Calu3 (cell line): ENCODE results near the gene GMDS. TPM values are rescaled to one million over a fixed set of nuclear protein-coding genes. Genes with fewer than 3 reads are reported as not detected.

Experiments used
- BruUV-seq: library from RNA; stranded (reverse); fragments of 400-500 nt; replicated peaks from 2 replicates; lab custom pipeline; 2021; lab: Mats Ljungman, UMichigan
- CTCF ChIA-PET: fragments of 300-600 bp; sonication (Branson Sonifier 250); formaldehyde crosslinking; loops from one replicate; lab custom pipeline; 2022; ENCODE audit warnings: antibody characterized with exemption; lab: Charles Lee
- DNase-seq: peaks from one replicate; pipeline ENCODE4 v3.0.0; 2022
- H3K27ac Mint-ChIP-seq: one replicate; pipeline ENCODE4 v1.8.0; 2022; ENCODE audit warnings: mixed read lengths; ENCODE audit not compliant: unreplicated experiment
- H3K27me3 Mint-ChIP-seq: one replicate; pipeline ENCODE4 v1.8.0; 2022; ENCODE audit warnings: mixed read lengths; ENCODE audit not compliant: unreplicated experiment
- H3K36me3 Mint-ChIP-seq: one replicate; pipeline ENCODE4 v1.8.0; 2022; ENCODE audit warnings: mild to moderate bottlenecking, moderate library complexity, mixed read lengths; ENCODE audit not compliant: insufficient read depth, unreplicated experiment
- H3K4me1 Mint-ChIP-seq: one replicate; pipeline ENCODE4 v1.8.0; 2022; ENCODE audit warnings: mild to moderate bottlenecking, low read depth, mixed read lengths; ENCODE audit not compliant: unreplicated experiment
- H3K4me3 Mint-ChIP-seq: one replicate; pipeline ENCODE4 v1.8.0; 2022; ENCODE audit warnings: mild to moderate bottlenecking, low read depth, moderate library complexity, mixed read lengths; ENCODE audit not compliant: unreplicated experiment
- H3K9me3 Mint-ChIP-seq: one replicate; pipeline ENCODE4 v1.8.0; 2022; ENCODE audit warnings: low read depth, mixed read lengths; ENCODE audit not compliant: unreplicated experiment
- CTCF ChIP-seq: fragments of 200-600 bp; IDR thresholded peaks from one replicate; pipeline ENCODE4 v1.8.0; 2022; ENCODE audit warnings: antibody characterized with exemption; ENCODE audit not compliant: unreplicated experiment
- intact Hi-C: fragments of 100-400 bp; cut with micrococcal nuclease; formaldehyde crosslinking; loops from one replicate; pipeline ENCODE4 v1.10.0; 2022; ENCODE audit not compliant: unreplicated experiment
- total RNA-seq: library from RNA; stranded (reverse); gene quantifications from 2 replicates; pipeline ENCODE4 v1.2.3, GENCODE V29; 2022

Gene GMDS
- total RNA-seq, 1 experiment from 2014 or later: 58.2 TPM

- H3K27ac Mint-ChIP-seq: no peak overlapping the region
Measured at GRCh38 chr6:2129182-2129621, 116.2 kb downstream of the GMDS start.

GRCh38 chr6:2127484-2127911 is 117.9 kb downstream of the GMDS start:
- intact Hi-C loops: no loop called here
- H3K27ac Mint-ChIP-seq: no peak overlapping the region
- no peak for TF ChIP-seq CTCF
- H3K4me1 Mint-ChIP-seq: no peaks in the 10 kb centered on the region
- no peaks in the 10 kb centered on the region for H3K27me3 Mint-ChIP-seq
- H3K36me3 Mint-ChIP-seq: no peaks in the 10 kb centered on the region
- no peak for DNase-seq
- no peak overlapping the region for H3K4me3 Mint-ChIP-seq
- BruUV-seq: no TSS peak
- H3K9me3 Mint-ChIP-seq: no peaks in the 10 kb centered on the region
- CTCF ChIA-PET: no interaction called here

More at GRCh38 chr6:2129182-2129621, 116.2 kb downstream of the GMDS start:
- Mint-ChIP-seq H3K4me1 (peaks cover 9% of the 10 kb centered on the region), H3K4me3 (no peak overlapping the region), H3K9me3 (no peaks in the 10 kb centered on the region), H3K36me3 (no peaks in the 10 kb centered on the region), H3K27me3 (no peaks in the 10 kb centered on the region)
- DNase-seq: no peak
- BruUV-seq: no TSS peak
- CTCF ChIA-PET: no interaction called here
- no peak for TF ChIP-seq CTCF
- intact Hi-C loops: no loop called here

- no peaks in the 10 kb centered on the region for H3K27me3 Mint-ChIP-seq
- no peaks in the 10 kb centered on the region for H3K9me3 Mint-ChIP-seq
- H3K4me3 Mint-ChIP-seq: no peak overlapping the region
- no peaks in the 10 kb centered on the region for H3K36me3 Mint-ChIP-seq
- intact Hi-C loops: no loop called here
- no peak overlapping the region for H3K27ac Mint-ChIP-seq
- BruUV-seq: no TSS peak
- CTCF ChIA-PET: no interaction called here
- TF ChIP-seq CTCF: no peak
- H3K4me1 Mint-ChIP-seq: no peaks in the 10 kb centered on the region
- no peak for DNase-seq
Measured at GRCh38 chr6:2126351-2126750, 119.1 kb downstream of the GMDS start.

GRCh38 chr6:2125158-2125557 is 120.2 kb downstream of the GMDS start:
- CTCF ChIA-PET: no interaction called here

More at GRCh38 chr6:2125158-2125557, 120.2 kb downstream of the GMDS start:
- H3K36me3 Mint-ChIP-seq: no peaks in the 10 kb centered on the region
- H3K4me1 Mint-ChIP-seq: no peaks in the 10 kb centered on the region
- H3K9me3 Mint-ChIP-seq: no peaks in the 10 kb centered on the region
- H3K4me3 Mint-ChIP-seq: no peak overlapping the region
- TF ChIP-seq CTCF: no peak
- BruUV-seq: no TSS peak
- no peak overlapping the region for H3K27ac Mint-ChIP-seq
- intact Hi-C loops: no loop called here
- no peak for DNase-seq
- H3K27me3 Mint-ChIP-seq: no peaks in the 10 kb centered on the region
